Tibial nerve (tissue), 4 donors: Measurements from ENCODE around the gene METTL2A. TPM values are rescaled to one million over a fixed set of nuclear protein-coding genes. Genes with fewer than 3 reads are reported as not detected.
"Not testable (repeated sequence)": the region's sequence is repeated elsewhere in the genome, so short reads cannot be mapped to it uniquely, and the experiment has no call there.

Source experiments
- DNase-seq, 2 donors: peaks; one replicate each; pipeline ENCODE4 v3.0.0-alpha.2; 2019; ENCODE audit warnings: low spot score in 2 of 2
- H3K27ac ChIP-seq, 4 donors: fragments of 200-600 bp; sonication (generic) in 3 of 4; one replicate each; pipeline ENCODE4 v1.5.1; 2017 to 2019; ENCODE audit warnings: mild to moderate bottlenecking in 1 of 4
- H3K27me3 ChIP-seq, 2 donors: fragments of 200-600 bp; sonication (generic) in 1 of 2; one replicate each; pipeline versions ENCODE4 v1.5.1 to v1.6.0; 2017 to 2019
- H3K36me3 ChIP-seq, 3 donors: fragments of 200-600 bp; sonication (generic); one replicate each; pipeline ENCODE4 v1.5.1; 2018 to 2019
- H3K4me1 ChIP-seq, 4 donors: fragments of 200-600 bp; sonication (generic) in 3 of 4; one replicate each; pipeline ENCODE4 v1.5.1; 2017 to 2019
- H3K4me3 ChIP-seq, 4 donors: fragments of 200-600 bp; sonication (generic) in 3 of 4; one replicate each; pipeline ENCODE4 v1.5.1; 2017 to 2019; ENCODE audit warnings: mild to moderate bottlenecking in 1 of 4, moderate library complexity in 1 of 4
- H3K9me3 ChIP-seq, 4 donors: fragments of 200-600 bp; sonication (generic) in 3 of 4; one replicate each; pipeline ENCODE4 v1.5.1; 2017 to 2019
- CTCF ChIP-seq, 5 experiments: fragments of 200-600 bp in 3 of 5; fragments of 450-650 bp in 2 of 5; sonication (generic) in 3 of 5; IDR thresholded peaks; one replicate each; pipeline ENCODE4 v1.5.1; 2016 to 2019; ENCODE audit warnings: antibody characterized with exemption in 5 of 5, mild to moderate bottlenecking in 3 of 5, moderate library complexity in 2 of 5
- EP300 ChIP-seq, 2 donors: sonication (generic); formaldehyde crosslinking; IDR thresholded peaks; one replicate each; pipeline ENCODE4 v1.6.1; 2017; ENCODE audit warnings: antibody characterized with exemption in 2 of 2, mild to moderate bottlenecking in 1 of 2
- POLR2A ChIP-seq, 2 donors: fragments of 450-650 bp; IDR thresholded peaks; one replicate each; pipeline ENCODE4 v1.6.1; 2017; ENCODE audit warnings: antibody characterized with exemption in 2 of 2, mild to moderate bottlenecking in 2 of 2, moderate library complexity in 2 of 2
- WGBS, 2 donors: methylation state at CpG; one replicate each; pipeline ENCODE4 v1.1.5; 2018; 5-methylcytosine and 5-hydroxymethylcytosine counted together
- total RNA-seq, 4 donors: library from RNA; depleted of rRNA; stranded (reverse); fragments of >200 nt; gene quantifications; one replicate each; pipeline ENCODE4 v1.1.0, GENCODE V29; 2016

The METTL2A gene, protein sequence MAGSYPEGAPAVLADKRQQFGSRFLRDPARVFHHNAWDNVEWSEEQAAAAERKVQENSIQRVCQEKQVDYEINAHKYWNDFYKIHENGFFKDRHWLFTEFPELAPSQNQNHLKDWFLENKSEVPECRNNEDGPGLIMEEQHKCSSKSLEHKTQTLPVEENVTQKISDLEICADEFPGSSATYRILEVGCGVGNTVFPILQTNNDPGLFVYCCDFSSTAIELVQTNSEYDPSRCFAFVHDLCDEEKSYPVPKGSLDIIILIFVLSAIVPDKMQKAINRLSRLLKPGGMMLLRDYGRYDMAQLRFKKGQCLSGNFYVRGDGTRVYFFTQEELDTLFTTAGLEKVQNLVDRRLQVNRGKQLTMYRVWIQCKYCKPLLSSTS
- 10 to 100 TPM; 11.0 to 20.1 (median 13.4) TPM for total RNA-seq

- peak within 1 kb of the TSS in 3 of 4 donors; percentile 52 to 59 (median 58) for H3K27ac ChIP-seq
Measured at GRCh38 chr17:62423647-62424461, at the start of gene METTL2A. Gene METTL2A (plus strand): TSS chr17:62423897. CDS start chr17:62423903, 6 bp downstream.

DNA sequence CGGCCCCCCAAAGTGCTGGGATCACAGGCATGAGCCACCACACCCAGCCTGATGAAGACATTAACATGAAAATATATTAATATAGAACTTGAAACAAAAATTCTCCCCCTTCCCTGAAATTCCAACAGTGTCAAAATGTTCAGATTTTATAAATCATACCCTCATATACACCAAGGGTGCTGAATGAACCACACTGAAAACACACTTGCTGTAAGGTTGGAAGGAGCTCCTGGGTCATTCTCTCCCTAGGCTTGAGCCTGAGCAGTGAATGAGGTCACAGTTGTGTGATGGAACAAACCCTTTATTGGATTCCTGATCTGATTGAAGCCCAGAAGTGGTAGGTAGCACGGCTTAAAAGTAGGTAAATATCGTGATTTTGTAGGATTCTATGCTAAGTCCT, 43.4 kb upstream of the METTL2A start, which contains the start of gene EFCAB3:
EFCAB3 (plus strand) TSS at position 301 of the 400 bp plus-strand sequence. CDS start 2,427 bp downstream, outside the sequence.
- WGBS, 2 donors, result 89 to 94% methylated on average over 3 of the region's 3 CpGs
- Histone ChIP-seq H3K4me1 (no peaks in the 10 kb centered on the region), H3K36me3 (no peaks in the 10 kb centered on the region), H3K27me3 (no peaks in the 10 kb centered on the region), H3K9me3 (no peaks in the 10 kb centered on the region), H3K4me3 (no peak within 1 kb of the TSS), H3K27ac (no peak within 1 kb of the TSS)
- DNase-seq, result no peak
- TF ChIP-seq CTCF (IDR thresholded peaks at IDR 0.05) (no peak), EP300 (IDR thresholded peaks at IDR 0.05) (no peak), POLR2A (IDR thresholded peaks at IDR 0.05) (no peak)

More at GRCh38 chr17:62423647-62424461, at the start of gene METTL2A:
- H3K4me3 ChIP-seq, result peak within 1 kb of the TSS; percentile 50 to 80 (median 76)
- peak; percentile 51 to 70 for DNase-seq
- peaks cover 0 to 16% (median 0%) of the 10 kb centered on the region in 4 donors for H3K4me1 ChIP-seq
- peaks cover 0 to 20% (median 0%) of the 10 kb centered on the region in 3 donors for H3K36me3 ChIP-seq
- TF ChIP-seq POLR2A (IDR thresholded peaks at IDR 0.05), result peak in 1 of 2 donors; percentile 42
- peak in 1 of 2 donors; percentile 80 for TF ChIP-seq EP300 (IDR thresholded peaks at IDR 0.05)
- peak in 2 of 5 experiments; percentile 19 to 37 for TF ChIP-seq CTCF (IDR thresholded peaks at IDR 0.05)
- H3K27me3 ChIP-seq, H3K9me3 ChIP-seq: not testable (repeated sequence)
- 0 to 1% methylated on average over 52 to 56 of the region's 58 CpGs for WGBS, 2 donors

- Histone ChIP-seq H3K9me3 (no peaks in the 10 kb centered on the region), H3K36me3 (no peaks in the 10 kb centered on the region), H3K4me1 (no peaks in the 10 kb centered on the region), H3K4me3 (no peak overlapping the region), H3K27me3 (no peaks in the 10 kb centered on the region), H3K27ac (no peak overlapping the region)
- WGBS, 2 donors, result 80 to 91% methylated on average over 18 of the region's 18 CpGs
- TF ChIP-seq POLR2A (IDR thresholded peaks at IDR 0.05), result no peak
- TF ChIP-seq EP300 (IDR thresholded peaks at IDR 0.05), result no peak
- TF ChIP-seq CTCF (IDR thresholded peaks at IDR 0.05), result no peak
- no peak for DNase-seq
Measured at GRCh38 chr17:62381561-62381960, 42.1 kb upstream of the METTL2A start.

DNA sequence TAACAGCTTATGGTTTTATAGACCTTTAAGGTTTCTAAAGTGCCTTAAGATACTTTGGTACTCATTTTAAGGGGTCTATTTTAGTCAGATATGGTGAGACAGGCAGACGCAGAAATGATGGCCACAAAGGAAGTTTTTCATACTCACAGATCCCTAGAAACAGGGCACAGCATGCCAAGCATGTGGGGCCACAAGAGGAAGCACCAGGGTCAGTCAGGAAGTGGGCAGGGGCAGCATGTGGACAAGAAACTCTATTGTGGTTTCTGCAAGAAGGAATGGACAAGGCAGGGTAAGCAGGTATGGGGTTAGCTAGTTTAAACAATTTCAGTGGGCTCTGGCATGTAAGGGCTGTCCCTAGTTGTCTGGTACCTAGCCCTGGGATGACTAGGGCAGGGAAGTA, 34.8 kb upstream of the METTL2A start:
- Histone ChIP-seq H3K9me3 (no peaks in the 10 kb centered on the region), H3K4me1 (no peaks in the 10 kb centered on the region), H3K27me3 (peaks cover 0 to 2% of the 10 kb centered on the region in 2 donors), H3K36me3 (no peaks in the 10 kb centered on the region), H3K4me3 (no peak overlapping the region), H3K27ac (no peak overlapping the region)
- WGBS, 2 donors, result 42 to 49% methylated on average over 1 of the region's 1 CpG
- DNase-seq, result no peak
- TF ChIP-seq CTCF (IDR thresholded peaks at IDR 0.05) (no peak), POLR2A (IDR thresholded peaks at IDR 0.05) (no peak), EP300 (IDR thresholded peaks at IDR 0.05) (no peak)
